Chondrocyte (in vitro differentiated cells): ENCODE data around the gene GMEB1. TPM values are rescaled to one million over a fixed set of nuclear protein-coding genes. Genes with fewer than 3 reads are reported as not detected.

ENCODE experiments used
- DNase-seq: peaks from one replicate; pipeline ENCODE4 v3.0.0; 2021; ENCODE audit warnings: mixed read lengths, low spot score
- H3K27ac Mint-ChIP-seq: one replicate; pipeline ENCODE4 v1.8.0; 2021; ENCODE audit warnings: mild to moderate bottlenecking, moderate library complexity, mixed read lengths; ENCODE audit not compliant: unreplicated experiment
- H3K27me3 Mint-ChIP-seq: 2 replicates; pipeline ENCODE4 v1.8.0; 2021; ENCODE audit warnings: low read depth, mixed read lengths
- H3K36me3 Mint-ChIP-seq: 2 replicates; pipeline ENCODE4 v1.8.0; 2021; ENCODE audit warnings: low read depth, mixed read lengths
- H3K4me1 Mint-ChIP-seq: 2 replicates; pipeline ENCODE4 v1.8.0; 2021; ENCODE audit warnings: low read depth, mild to moderate bottlenecking, mixed read lengths
- H3K4me3 Mint-ChIP-seq: one replicate; pipeline ENCODE4 v1.8.0; 2021; ENCODE audit warnings: mild to moderate bottlenecking, moderate library complexity, mixed read lengths; ENCODE audit not compliant: unreplicated experiment
- H3K9me3 Mint-ChIP-seq: 2 replicates; pipeline ENCODE4 v1.8.0; 2021; ENCODE audit warnings: low read depth, mixed read lengths
- total RNA-seq: library from RNA; stranded (reverse); gene quantifications from 3 replicates; pipeline ENCODE4 v1.2.1, GENCODE V29; 2021
- TF ChIP-seq, protein P1 (sequence below): fragments of 200-600 bp; sonication (generic); IDR thresholded peaks from 2 replicates; pipeline ENCODE4 v1.5.0; 2021; ENCODE audit warnings: antibody characterized with exemption, mild to moderate bottlenecking, moderate library complexity

The GMEB1 gene
- total RNA-seq, 1 donor from 2014 or later: 12.4 TPM

- no peak overlapping the region for H3K27ac Mint-ChIP-seq
- H3K4me3 Mint-ChIP-seq: no peak overlapping the region
- no peaks in the 10 kb centered on the region for H3K9me3 Mint-ChIP-seq
- H3K27me3 Mint-ChIP-seq: no peaks in the 10 kb centered on the region
- no peak for DNase-seq
- TF ChIP-seq, protein P1, sequence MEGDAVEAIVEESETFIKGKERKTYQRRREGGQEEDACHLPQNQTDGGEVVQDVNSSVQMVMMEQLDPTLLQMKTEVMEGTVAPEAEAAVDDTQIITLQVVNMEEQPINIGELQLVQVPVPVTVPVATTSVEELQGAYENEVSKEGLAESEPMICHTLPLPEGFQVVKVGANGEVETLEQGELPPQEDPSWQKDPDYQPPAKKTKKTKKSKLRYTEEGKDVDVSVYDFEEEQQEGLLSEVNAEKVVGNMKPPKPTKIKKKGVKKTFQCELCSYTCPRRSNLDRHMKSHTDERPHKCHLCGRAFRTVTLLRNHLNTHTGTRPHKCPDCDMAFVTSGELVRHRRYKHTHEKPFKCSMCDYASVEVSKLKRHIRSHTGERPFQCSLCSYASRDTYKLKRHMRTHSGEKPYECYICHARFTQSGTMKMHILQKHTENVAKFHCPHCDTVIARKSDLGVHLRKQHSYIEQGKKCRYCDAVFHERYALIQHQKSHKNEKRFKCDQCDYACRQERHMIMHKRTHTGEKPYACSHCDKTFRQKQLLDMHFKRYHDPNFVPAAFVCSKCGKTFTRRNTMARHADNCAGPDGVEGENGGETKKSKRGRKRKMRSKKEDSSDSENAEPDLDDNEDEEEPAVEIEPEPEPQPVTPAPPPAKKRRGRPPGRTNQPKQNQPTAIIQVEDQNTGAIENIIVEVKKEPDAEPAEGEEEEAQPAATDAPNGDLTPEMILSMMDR: no peak
- peaks cover 6% of the 10 kb centered on the region for H3K4me1 Mint-ChIP-seq
- H3K36me3 Mint-ChIP-seq: peaks cover 4% of the 10 kb centered on the region
Measured at GRCh38 chr1:28758420-28758819, 89.8 kb downstream of the GMEB1 start.

- Mint-ChIP-seq H3K27me3 (no peaks in the 10 kb centered on the region), H3K4me1 (peaks cover 4% of the 10 kb centered on the region), H3K36me3 (peaks cover 3% of the 10 kb centered on the region), H3K27ac (no peak overlapping the region), H3K4me3 (no peak overlapping the region), H3K9me3 (no peaks in the 10 kb centered on the region)
- TF ChIP-seq, protein P1: no peak
- no peak for DNase-seq
Measured at GRCh38 chr1:28759257-28759656, 90.7 kb downstream of the GMEB1 start.

- peak; percentile 9 for DNase-seq
- Mint-ChIP-seq H3K27me3 (no peaks in the 10 kb centered on the region), H3K4me1 (peaks cover 13% of the 10 kb centered on the region), H3K36me3 (peaks cover 7% of the 10 kb centered on the region), H3K27ac (peak overlapping the region; percentile 1), H3K9me3 (no peaks in the 10 kb centered on the region), H3K4me3 (no peak overlapping the region)
- TF ChIP-seq, protein P1: no peak
Measured at GRCh38 chr1:28761189-28761588, 92.6 kb downstream of the GMEB1 start.

GRCh38 chr1:28766532-28767183 is 98.1 kb downstream of the GMEB1 start:
- H3K27ac Mint-ChIP-seq: no peak overlapping the region
- TF ChIP-seq, protein P1: no peak
- no peak for DNase-seq
- no peak overlapping the region for H3K4me3 Mint-ChIP-seq
- no peaks in the 10 kb centered on the region for H3K27me3 Mint-ChIP-seq
- peaks cover 17% of the 10 kb centered on the region for H3K4me1 Mint-ChIP-seq
- H3K9me3 Mint-ChIP-seq: no peaks in the 10 kb centered on the region
- H3K36me3 Mint-ChIP-seq: peaks cover 11% of the 10 kb centered on the region

Other genes starting within 250 kb of the GMEB1 start
- gene RCC1, start 162.7 kb upstream of the GMEB1 start, total RNA-seq: 18.8 to 20.5 TPM (median 20.5 TPM) in 3 replicates
- 19.6 to 21.5 TPM (median 20.3 TPM) in 3 replicates for gene TRNAU1AP, start 115.7 kb upstream of the GMEB1 start, total RNA-seq
- gene RAB42, start 76.5 kb upstream of the GMEB1 start, total RNA-seq: 1.3 to 2.6 TPM (median 2.3 TPM) in 3 replicates
- 19.4 to 27.6 TPM (median 22.8 TPM) in 3 replicates for gene TAF12, start 25.7 kb upstream of the GMEB1 start, total RNA-seq
- not detected in 3 replicates for gene RNU11, start 20.2 kb upstream of the GMEB1 start, total RNA-seq
- 56.5 to 68.8 TPM (median 62.0 TPM) in 3 replicates for gene YTHDF2, start 68.2 kb downstream of the GMEB1 start, total RNA-seq
- gene OPRD1, start 143.4 kb downstream of the GMEB1 start, total RNA-seq: 0.10 to 0.22 TPM (median 0.15 TPM) in 3 replicates
- gene EPB41, start 245.8 kb downstream of the GMEB1 start, total RNA-seq: 11.5 to 18.3 TPM (median 17.7 TPM) in 3 replicates